Measurements from ENCODE around the gene CSNK1G1.
"Not testable (repeated sequence)": the region's sequence is repeated elsewhere in the genome, so short reads cannot be mapped to it uniquely, and the experiment has no call there.

The CSNK1G1 gene

DNA sequence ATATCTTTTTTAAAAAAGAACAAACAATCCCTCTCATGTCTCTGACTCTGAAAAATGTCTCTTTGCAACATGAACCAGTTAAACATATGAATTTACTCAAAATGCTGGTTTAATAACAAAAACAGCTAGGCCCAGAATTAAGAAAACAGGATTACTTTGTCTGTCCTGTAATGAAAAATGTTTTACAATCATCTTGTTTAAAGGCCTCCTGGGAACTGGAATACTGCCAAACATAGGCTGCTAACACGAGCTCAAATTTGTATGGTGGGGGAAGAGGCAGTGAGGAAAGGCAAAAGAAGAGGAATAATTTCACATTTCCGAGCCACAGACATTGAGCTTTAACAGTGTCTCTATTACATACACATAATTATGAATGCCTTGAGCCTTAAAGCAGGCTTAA, 131.5 kb downstream of the CSNK1G1 start:
- H3K9me3 ChIP-seq (ENCODE audit: control insufficient read depth, low read length) = no peaks in the 10 kb centered on the region
- no peak overlapping the region for H3K4me3 ChIP-seq (ENCODE audit: low read depth, low read length)
- H3K27ac ChIP-seq = no peak overlapping the region
- H3K79me2 ChIP-seq = peaks cover 5% of the 10 kb centered on the region
- no peaks in the 10 kb centered on the region for H3K4me1 ChIP-seq
- H3K36me3 ChIP-seq (ENCODE audit: control insufficient read depth, insufficient read depth, low read length) = no peaks in the 10 kb centered on the region
- no peak overlapping the region for H2AFZ ChIP-seq
- H3K9ac ChIP-seq = no peak overlapping the region
- TF ChIP-seq, protein P1, sequence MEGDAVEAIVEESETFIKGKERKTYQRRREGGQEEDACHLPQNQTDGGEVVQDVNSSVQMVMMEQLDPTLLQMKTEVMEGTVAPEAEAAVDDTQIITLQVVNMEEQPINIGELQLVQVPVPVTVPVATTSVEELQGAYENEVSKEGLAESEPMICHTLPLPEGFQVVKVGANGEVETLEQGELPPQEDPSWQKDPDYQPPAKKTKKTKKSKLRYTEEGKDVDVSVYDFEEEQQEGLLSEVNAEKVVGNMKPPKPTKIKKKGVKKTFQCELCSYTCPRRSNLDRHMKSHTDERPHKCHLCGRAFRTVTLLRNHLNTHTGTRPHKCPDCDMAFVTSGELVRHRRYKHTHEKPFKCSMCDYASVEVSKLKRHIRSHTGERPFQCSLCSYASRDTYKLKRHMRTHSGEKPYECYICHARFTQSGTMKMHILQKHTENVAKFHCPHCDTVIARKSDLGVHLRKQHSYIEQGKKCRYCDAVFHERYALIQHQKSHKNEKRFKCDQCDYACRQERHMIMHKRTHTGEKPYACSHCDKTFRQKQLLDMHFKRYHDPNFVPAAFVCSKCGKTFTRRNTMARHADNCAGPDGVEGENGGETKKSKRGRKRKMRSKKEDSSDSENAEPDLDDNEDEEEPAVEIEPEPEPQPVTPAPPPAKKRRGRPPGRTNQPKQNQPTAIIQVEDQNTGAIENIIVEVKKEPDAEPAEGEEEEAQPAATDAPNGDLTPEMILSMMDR (IDR thresholded peaks at IDR 0.05) = no peak
- H3K27me3 ChIP-seq (ENCODE audit: control insufficient read depth, insufficient read depth, low read length) = no peaks in the 10 kb centered on the region
- no peak overlapping the region for H3K4me2 ChIP-seq (ENCODE audit: low read length)

DNA sequence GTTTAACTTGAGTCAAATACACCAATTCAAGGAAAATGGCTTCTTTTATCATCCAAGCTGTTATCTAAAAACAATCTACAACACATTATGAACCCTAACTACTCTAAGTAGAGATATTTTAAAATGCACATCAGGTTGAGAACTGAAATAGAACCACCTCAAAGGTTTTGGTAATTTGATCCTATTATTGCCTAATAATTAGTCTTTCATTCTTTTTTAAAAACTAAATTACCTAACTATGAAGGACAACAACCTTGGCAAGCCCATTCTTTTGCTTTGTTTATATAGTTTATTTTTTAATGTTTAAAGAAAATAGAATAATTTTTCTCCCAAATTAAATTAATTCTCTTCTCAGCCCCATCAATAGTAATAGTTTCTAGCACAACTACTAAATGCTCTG, 132.1 kb downstream of the CSNK1G1 start:
- Histone ChIP-seq H2AFZ (no peak overlapping the region), H3K4me1 (no peaks in the 10 kb centered on the region), H3K4me3 (ENCODE audit: low read depth, low read length) (no peak overlapping the region), H3K27ac (no peak overlapping the region), H3K9ac (no peak overlapping the region), H3K9me3 (ENCODE audit: control insufficient read depth, low read length) (no peaks in the 10 kb centered on the region), H3K4me2 (ENCODE audit: low read length) (no peak overlapping the region), H3K36me3 (ENCODE audit: control insufficient read depth, insufficient read depth, low read length) (no peaks in the 10 kb centered on the region), H3K79me2 (peaks cover 5% of the 10 kb centered on the region), H3K27me3 (ENCODE audit: control insufficient read depth, insufficient read depth, low read length) (no peaks in the 10 kb centered on the region)
- TF ChIP-seq, protein P1 (IDR thresholded peaks at IDR 0.05) = no peak

DNA sequence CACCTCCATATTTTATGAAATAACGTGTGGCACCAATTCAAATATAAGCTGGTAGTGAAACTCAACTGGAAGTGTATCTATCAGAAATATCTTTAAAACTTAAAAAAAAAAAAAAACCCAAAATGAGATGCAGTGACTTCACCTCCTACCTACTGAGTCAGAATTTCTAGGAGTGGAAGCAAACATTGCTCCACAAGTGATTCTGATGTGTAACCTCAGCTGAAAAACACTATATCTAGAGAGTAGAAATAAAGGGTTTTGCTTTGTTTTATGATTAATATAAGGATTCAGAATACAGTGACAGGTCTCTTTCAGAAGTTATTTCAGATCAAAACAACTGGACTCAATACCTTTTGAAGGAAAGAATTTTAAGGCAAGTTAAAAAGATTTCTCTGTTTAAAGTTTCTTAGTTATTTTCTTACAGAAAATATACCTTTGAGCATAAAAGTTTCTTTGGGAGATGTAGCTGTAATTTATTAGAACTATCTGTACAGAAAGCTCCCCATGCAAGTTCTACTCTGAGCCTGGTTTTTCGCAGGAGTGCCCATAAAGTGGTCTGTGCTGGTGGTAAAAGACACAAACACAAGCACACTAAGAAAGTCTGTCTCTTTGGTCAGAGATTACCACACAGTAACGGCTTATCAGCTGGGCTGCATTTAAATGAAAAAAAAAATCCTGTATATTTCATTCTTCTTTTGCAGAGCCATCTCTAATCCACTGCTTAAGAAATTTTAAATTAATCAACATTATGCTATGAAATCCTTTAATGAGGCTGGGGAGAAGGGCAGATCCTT, 133.2 kb downstream of the CSNK1G1 start:
- Histone ChIP-seq H3K4me3 (ENCODE audit: low read depth, low read length) (no peak overlapping the region), H2AFZ (no peak overlapping the region), H3K27me3 (ENCODE audit: control insufficient read depth, insufficient read depth, low read length) (no peaks in the 10 kb centered on the region), H3K4me1 (no peaks in the 10 kb centered on the region), H3K9me3 (ENCODE audit: control insufficient read depth, low read length) (no peaks in the 10 kb centered on the region), H3K27ac (no peak overlapping the region), H3K4me2 (ENCODE audit: low read length) (no peak overlapping the region), H3K9ac (no peak overlapping the region), H3K79me2 (peaks cover 5% of the 10 kb centered on the region), H3K36me3 (ENCODE audit: control insufficient read depth, insufficient read depth, low read length) (no peaks in the 10 kb centered on the region)
- TF ChIP-seq, protein P1 (IDR thresholded peaks at IDR 0.05) = no peak

DNA sequence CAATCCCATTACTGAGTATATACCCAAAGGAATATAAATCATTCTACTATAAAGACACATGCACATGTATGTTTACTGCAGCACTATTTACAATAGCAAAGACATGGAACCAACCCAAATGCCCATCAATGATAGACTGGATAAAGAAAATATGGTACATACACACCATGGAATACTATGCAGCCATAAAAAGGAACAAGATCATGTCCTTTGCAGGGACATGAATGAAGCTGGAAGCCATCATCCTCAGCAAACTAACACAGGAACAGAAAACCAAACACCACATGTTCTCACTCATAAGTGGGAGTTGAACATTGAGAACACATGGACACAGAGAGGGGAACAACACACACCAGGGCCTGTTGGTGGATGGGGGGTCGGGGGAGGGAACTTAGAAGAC, 134.1 kb downstream of the CSNK1G1 start:
- H3K9me3 ChIP-seq (ENCODE audit: control insufficient read depth, low read length); H3K4me1 ChIP-seq; H3K27ac ChIP-seq; H3K27me3 ChIP-seq (ENCODE audit: control insufficient read depth, insufficient read depth, low read length); H3K36me3 ChIP-seq (ENCODE audit: control insufficient read depth, insufficient read depth, low read length); H3K4me3 ChIP-seq (ENCODE audit: low read depth, low read length); H3K9ac ChIP-seq; H3K79me2 ChIP-seq; H3K4me2 ChIP-seq (ENCODE audit: low read length); H2AFZ ChIP-seq: not testable (repeated sequence)

DNA sequence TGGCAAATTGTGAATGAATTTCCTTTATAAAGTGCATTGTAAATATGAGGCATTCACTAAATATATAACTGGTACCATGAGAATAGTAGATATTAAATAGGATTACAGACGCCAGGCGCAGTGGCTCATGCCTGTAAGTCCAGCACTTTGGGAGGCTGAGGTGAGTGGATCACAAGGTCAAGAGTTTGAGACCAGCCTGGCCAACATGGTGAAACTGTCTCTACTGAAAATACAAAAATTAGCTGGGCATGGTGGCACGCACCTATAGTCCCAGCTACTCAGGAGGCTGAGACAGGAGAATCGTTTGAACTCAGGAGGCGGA, 138.6 kb downstream of the CSNK1G1 start:
- H3K9ac ChIP-seq; H3K4me2 ChIP-seq (ENCODE audit: low read length); H3K4me3 ChIP-seq (ENCODE audit: low read depth, low read length); H2AFZ ChIP-seq; H3K27me3 ChIP-seq (ENCODE audit: control insufficient read depth, insufficient read depth, low read length); H3K36me3 ChIP-seq (ENCODE audit: control insufficient read depth, insufficient read depth, low read length); H3K4me1 ChIP-seq; H3K79me2 ChIP-seq; H3K9me3 ChIP-seq (ENCODE audit: control insufficient read depth, low read length); H3K27ac ChIP-seq: not testable (repeated sequence)
